ENCODE data around the gene HS3ST3B1.

Gene HS3ST3B1

DNA sequence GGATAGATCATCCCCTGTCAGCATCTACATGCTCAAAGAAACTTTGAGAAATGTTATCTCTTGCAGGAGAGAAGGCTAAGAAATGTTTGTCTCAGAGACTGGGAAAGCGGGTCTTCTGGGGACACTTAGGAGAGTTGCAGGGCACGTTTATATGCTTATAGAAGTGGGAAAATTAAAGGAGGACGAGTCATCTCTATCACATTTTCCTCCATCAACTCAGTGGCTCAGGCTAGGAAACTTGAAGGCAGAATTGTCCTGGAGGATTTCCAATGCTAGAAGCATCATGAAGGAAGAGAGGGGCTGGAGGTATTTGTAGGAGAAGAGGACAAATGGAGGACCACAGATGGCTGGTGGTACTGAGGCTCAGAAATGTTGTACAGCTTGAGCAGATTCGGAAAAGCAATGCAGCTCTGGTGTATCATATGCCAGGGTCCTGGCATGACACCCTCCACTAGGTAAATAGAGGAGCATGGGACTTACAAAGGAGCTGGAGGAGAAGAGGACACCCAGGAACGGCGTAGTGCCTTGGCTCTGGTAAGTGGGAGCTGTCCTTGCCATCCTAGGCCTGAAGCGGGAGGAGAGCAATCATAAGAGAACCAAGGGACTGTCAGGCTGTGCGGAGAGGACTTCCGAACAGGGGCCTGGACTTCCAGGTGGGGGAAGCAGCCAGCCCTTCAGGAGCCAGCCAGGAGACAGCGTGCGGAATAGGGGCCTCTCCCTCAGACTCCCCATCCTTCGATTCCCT lies 4.5 kb upstream of the HS3ST3B1 start:
- peaks cover 0 to 4% of the 10 kb centered on the region in 2 donors for H3K9me3 ChIP-seq (ENCODE audit: control insufficient read depth in 1 of 2, low read length in 2 of 2)
- H3K4me1 ChIP-seq (ENCODE audit: control insufficient read depth in 1 of 2, insufficient read depth in 2 of 2, low read length in 2 of 2): peaks cover 6 to 35% of the 10 kb centered on the region in 2 donors
- no peak overlapping the region for H3K4me3 ChIP-seq (ENCODE audit: low read depth in 1 of 2, low read length in 2 of 2)
- H3K27me3 ChIP-seq (ENCODE audit: low read depth, low read length): peaks cover 53% of the 10 kb centered on the region
- no peak overlapping the region for H3K27ac ChIP-seq (ENCODE audit: low read length)
- no peaks in the 10 kb centered on the region for H3K36me3 ChIP-seq (ENCODE audit: control insufficient read depth in 1 of 2, insufficient read depth in 2 of 2, low read length in 2 of 2)

DNA sequence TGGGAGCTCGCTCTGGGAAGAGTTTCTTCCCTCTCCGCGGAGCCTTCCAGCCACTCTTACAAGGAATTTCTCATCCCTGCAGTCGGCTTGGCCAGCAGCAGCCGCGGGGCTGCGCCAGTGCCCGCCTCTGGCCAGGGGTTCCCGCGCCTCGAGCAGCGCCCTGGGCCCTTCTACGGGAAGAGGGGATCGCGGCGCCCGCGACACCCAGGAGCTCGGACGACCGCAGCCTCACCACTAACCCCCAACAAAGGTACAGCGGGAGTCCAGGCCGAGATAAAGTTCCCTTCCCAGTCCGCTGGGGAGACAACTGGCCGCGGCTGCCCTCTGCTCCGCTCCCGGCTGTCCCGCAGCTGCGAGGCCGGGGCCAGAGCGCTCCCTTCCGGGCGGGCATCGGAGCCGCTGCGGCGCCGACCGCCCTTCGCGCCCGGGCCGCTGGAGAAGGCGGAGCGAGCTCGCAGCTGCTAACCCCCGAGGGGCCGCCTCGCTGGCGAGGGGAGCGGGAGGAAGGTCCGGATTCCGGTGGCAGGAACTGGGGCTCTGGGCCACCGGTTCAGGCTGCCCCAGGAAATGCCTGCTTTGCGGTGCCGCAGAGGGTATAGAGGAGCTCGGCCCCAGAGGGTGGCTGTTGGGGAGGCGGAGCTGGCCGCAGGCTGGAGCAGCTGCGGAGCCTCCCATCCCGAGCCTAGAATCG lies 3.6 kb upstream of the HS3ST3B1 start:
- H3K27ac ChIP-seq (ENCODE audit: low read length): no peak overlapping the region
- peaks cover 58% of the 10 kb centered on the region for H3K27me3 ChIP-seq (ENCODE audit: low read depth, low read length)
- peaks cover 6 to 44% of the 10 kb centered on the region in 2 donors for H3K4me1 ChIP-seq (ENCODE audit: control insufficient read depth in 1 of 2, insufficient read depth in 2 of 2, low read length in 2 of 2)

DNA sequence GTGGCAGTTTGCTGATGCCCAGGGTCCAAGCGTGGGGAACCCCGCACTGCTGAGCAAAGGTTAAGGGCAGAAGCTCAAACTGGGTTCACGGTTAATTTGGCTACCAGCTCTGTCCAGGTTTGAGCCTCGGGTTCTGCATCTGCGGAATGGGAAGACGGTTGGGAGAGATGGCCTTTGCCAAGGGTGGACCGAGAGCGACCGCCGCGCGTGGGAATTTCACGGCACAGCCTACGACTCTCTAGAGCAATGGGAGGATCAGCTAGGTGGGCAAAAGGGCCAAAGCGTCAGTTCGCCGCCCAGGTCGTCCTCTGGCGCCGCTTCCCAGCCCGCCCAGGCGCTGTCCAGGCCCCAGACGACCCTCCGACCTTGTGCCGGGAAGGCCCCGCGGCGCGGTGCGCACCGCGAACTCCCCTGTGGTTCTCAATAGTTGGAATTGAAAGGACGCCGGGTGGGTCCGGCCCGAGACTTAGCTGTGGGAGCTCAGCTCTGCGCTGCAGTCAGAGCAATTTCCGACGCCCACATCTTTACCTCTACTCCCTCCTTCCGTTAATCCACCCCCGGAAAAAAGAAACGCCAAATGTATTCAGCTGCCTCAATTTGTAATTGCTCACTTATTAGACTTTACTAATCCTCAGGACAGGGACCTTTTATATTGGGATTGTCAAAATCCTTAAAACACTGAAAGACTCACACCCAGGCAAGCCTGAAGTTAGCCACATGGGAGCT lies 2.5 kb upstream of the HS3ST3B1 start:
- Histone ChIP-seq H3K4me3 (ENCODE audit: low read depth in 1 of 2, low read length in 2 of 2) (no peak overlapping the region), H3K4me1 (ENCODE audit: control insufficient read depth in 1 of 2, insufficient read depth in 2 of 2, low read length in 2 of 2) (peaks cover 6 to 55% of the 10 kb centered on the region in 2 donors), H3K9me3 (ENCODE audit: control insufficient read depth in 1 of 2, low read length in 2 of 2) (peaks cover 0 to 4% of the 10 kb centered on the region in 2 donors), H3K27ac (ENCODE audit: low read length) (no peak overlapping the region), H3K36me3 (ENCODE audit: control insufficient read depth in 1 of 2, insufficient read depth in 2 of 2, low read length in 2 of 2) (no peaks in the 10 kb centered on the region), H3K27me3 (ENCODE audit: low read depth, low read length) (peaks cover 63% of the 10 kb centered on the region)

More for the DNA sequence above, 3.6 kb upstream of the HS3ST3B1 start:
- peak overlapping the region; percentile 39 to 52 for H3K4me3 ChIP-seq (ENCODE audit: low read depth in 1 of 2, low read length in 2 of 2)
- peaks cover 0 to 4% of the 10 kb centered on the region in 2 donors for H3K9me3 ChIP-seq (ENCODE audit: control insufficient read depth in 1 of 2, low read length in 2 of 2)
- H3K36me3 ChIP-seq (ENCODE audit: control insufficient read depth in 1 of 2, insufficient read depth in 2 of 2, low read length in 2 of 2): no peaks in the 10 kb centered on the region

DNA sequence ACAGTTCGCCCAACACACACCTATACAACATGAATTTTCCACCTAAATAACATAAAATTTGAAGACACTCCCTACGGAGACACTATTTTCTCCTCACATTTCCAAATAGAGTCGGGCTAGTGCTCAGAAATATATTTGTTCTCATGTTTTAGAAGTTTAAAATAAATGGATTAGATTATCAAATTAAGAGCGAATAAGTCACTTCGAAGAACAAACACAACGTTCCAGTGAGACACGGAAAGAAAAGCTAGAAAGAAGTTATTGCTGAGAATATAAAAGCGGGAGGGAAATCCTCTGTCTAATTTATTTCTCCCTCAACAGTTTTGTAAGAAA lies 2.0 kb upstream of the HS3ST3B1 start:
- peak overlapping the region in 1 of 2 donors; percentile 69 for H3K4me3 ChIP-seq (ENCODE audit: low read depth in 1 of 2, low read length in 2 of 2)
- H3K36me3 ChIP-seq (ENCODE audit: control insufficient read depth in 1 of 2, insufficient read depth in 2 of 2, low read length in 2 of 2): no peaks in the 10 kb centered on the region
- H3K27me3 ChIP-seq (ENCODE audit: low read depth, low read length): peaks cover 67% of the 10 kb centered on the region
- H3K9me3 ChIP-seq (ENCODE audit: control insufficient read depth in 1 of 2, low read length in 2 of 2): peaks cover 0 to 3% of the 10 kb centered on the region in 2 donors
- H3K27ac ChIP-seq (ENCODE audit: low read length): no peak overlapping the region
- H3K4me1 ChIP-seq (ENCODE audit: control insufficient read depth in 1 of 2, insufficient read depth in 2 of 2, low read length in 2 of 2): peaks cover 6 to 60% of the 10 kb centered on the region in 2 donors

DNA sequence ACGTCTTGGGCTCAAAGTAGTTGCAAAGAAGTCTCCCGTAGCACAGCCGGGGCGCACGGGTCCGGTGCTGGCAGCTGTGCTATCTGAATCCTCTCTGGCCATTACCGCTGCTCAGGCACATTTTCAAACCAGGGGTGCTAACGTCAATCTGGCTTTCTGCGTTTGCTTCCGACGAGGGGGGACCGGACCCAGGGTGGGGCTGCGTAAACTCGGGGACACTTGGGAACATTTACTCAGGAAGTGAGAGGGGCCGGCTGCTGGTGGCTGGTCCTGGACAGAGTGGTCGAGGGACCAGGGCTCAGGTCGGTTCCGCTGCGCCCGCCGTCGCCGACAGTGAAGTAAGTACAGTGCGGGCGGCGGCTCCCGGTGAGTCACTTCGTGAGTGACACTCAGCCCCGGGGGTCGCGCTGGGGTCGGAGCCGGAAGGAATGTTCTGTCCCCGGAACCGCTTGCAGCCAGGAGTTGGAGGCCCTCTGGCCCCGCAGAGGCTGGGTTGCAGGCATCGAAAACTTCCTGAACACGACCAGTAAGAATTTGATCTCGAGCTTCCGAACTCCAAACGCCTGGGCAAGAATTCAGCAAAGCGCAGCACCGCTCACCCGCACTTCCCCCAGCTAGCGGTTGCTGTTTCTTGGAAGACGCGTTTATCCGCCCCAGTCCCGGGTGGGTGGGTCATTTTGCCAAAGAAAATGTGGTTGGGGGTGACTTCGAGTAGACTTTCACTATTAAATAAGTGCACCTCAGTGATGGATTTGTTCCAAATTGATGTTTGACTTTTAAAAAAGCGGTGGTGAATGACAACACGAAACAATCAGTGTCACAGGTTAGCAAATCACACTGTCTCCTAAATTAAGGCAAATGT lies 1.4 kb upstream of the HS3ST3B1 start:
- Histone ChIP-seq H3K27ac (ENCODE audit: low read length) (no peak overlapping the region), H3K27me3 (ENCODE audit: low read depth, low read length) (peaks cover 69% of the 10 kb centered on the region)

DNA sequence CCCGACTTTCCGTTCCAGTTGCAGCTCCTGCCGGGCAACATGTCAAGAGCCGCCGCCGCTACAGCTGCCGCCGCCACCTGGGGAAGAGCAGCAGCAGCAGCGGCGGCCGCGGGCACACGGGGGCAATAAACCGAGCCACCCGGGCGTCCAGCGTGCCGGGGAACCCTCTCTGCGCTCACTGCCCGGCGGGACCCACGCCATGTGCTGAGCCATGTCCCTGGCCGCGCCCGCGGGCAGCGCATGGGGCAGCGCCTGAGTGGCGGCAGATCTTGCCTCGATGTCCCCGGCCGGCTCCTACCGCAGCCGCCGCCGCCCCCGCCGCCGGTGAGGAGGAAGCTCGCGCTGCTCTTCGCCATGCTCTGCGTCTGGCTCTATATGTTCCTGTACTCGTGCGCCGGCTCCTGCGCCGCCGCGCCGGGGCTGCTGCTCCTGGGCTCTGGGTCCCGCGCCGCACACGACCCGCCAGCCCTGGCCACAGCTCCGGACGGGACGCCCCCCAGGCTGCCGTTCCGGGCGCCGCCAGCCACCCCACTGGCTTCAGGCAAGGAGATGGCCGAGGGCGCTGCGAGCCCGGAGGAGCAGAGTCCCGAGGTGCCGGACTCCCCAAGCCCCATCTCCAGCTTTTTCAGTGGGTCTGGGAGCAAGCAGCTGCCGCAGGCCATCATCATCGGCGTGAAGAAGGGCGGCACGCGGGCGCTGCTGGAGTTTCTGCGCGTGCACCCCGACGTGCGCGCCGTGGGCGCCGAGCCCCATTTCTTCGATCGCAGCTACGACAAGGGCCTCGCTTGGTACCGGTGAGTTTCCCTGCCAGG lies 604 bp downstream of the HS3ST3B1 start:
- H3K4me3 ChIP-seq (ENCODE audit: low read depth in 1 of 2, low read length in 2 of 2): peak overlapping the region; percentile 66 to 69
- peaks cover 6 to 66% of the 10 kb centered on the region in 2 donors for H3K4me1 ChIP-seq (ENCODE audit: control insufficient read depth in 1 of 2, insufficient read depth in 2 of 2, low read length in 2 of 2)
- H3K9me3 ChIP-seq (ENCODE audit: control insufficient read depth in 1 of 2, low read length in 2 of 2): no peaks in the 10 kb centered on the region
- H3K27ac ChIP-seq (ENCODE audit: low read length): no peak overlapping the region
- H3K36me3 ChIP-seq (ENCODE audit: control insufficient read depth in 1 of 2, insufficient read depth in 2 of 2, low read length in 2 of 2): no peaks in the 10 kb centered on the region
- peaks cover 68% of the 10 kb centered on the region for H3K27me3 ChIP-seq (ENCODE audit: low read depth, low read length)

More for the DNA sequence above, 1.4 kb upstream of the HS3ST3B1 start:
- Histone ChIP-seq H3K4me3 (ENCODE audit: low read depth in 1 of 2, low read length in 2 of 2) (peak overlapping the region; percentile 62 to 69), H3K4me1 (ENCODE audit: control insufficient read depth in 1 of 2, insufficient read depth in 2 of 2, low read length in 2 of 2) (peaks cover 6 to 66% of the 10 kb centered on the region in 2 donors), H3K36me3 (ENCODE audit: control insufficient read depth in 1 of 2, insufficient read depth in 2 of 2, low read length in 2 of 2) (no peaks in the 10 kb centered on the region), H3K9me3 (ENCODE audit: control insufficient read depth in 1 of 2, low read length in 2 of 2) (no peaks in the 10 kb centered on the region)

DNA sequence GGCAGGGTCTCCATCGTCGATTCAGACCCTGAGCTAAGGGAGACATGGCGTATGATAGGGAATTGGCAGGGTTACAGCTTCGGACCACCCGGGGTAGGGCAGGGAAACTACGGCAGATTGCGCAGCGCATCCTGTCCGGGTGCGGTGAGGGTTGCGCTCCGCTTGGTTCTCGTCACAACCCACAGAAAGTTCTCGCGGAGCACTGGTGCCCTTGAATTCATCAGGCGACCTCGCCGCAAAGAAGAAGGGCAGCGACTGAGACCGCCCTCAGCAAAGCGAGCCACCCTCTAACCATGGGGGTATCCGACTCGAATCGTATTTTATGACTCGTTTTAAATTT lies 1.2 kb downstream of the HS3ST3B1 start:
- Histone ChIP-seq H3K9me3 (ENCODE audit: control insufficient read depth in 1 of 2, low read length in 2 of 2) (no peaks in the 10 kb centered on the region), H3K36me3 (ENCODE audit: control insufficient read depth in 1 of 2, insufficient read depth in 2 of 2, low read length in 2 of 2) (no peaks in the 10 kb centered on the region), H3K4me3 (ENCODE audit: low read depth in 1 of 2, low read length in 2 of 2) (peak overlapping the region; percentile 66 to 69), H3K27ac (ENCODE audit: low read length) (no peak overlapping the region), H3K4me1 (ENCODE audit: control insufficient read depth in 1 of 2, insufficient read depth in 2 of 2, low read length in 2 of 2) (peaks cover 6 to 62% of the 10 kb centered on the region in 2 donors), H3K27me3 (ENCODE audit: low read depth, low read length) (peaks cover 64% of the 10 kb centered on the region)

DNA sequence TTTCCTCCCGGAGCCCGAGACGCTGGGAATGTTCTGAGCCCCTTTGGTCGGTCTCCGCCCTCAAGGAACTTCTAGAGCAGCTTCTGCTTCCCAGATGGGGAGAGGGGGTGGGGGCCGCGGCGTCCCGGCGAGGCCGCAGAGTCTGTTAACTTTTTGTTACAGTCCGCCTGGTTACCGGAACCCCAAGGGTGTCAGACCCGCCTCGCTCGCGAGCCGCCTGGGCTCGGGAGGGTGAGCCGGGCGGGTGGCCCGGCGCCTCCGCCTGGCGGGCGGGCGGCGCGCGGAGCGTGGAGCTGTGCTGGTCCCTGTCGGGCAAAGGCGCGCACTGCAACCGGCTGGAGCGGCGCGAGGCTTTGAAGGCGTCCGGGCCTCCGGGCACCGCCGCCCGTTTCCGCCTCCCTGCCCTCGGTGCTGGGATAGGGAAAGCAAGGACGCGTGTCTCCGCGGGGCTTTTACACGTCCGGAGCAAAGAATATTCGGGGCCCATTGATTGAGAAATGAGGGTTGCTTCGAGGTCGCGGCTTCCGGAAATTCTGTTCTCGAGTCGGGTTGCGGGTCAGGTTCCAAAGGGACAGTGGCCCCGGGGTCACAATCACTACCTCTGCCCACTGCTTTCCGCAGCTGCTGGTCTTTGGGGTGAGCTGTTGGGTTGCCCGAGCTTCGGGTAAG lies 1.7 kb downstream of the HS3ST3B1 start:
- no peaks in the 10 kb centered on the region for H3K36me3 ChIP-seq (ENCODE audit: control insufficient read depth in 1 of 2, insufficient read depth in 2 of 2, low read length in 2 of 2)
- H3K27ac ChIP-seq (ENCODE audit: low read length): no peak overlapping the region
- no peaks in the 10 kb centered on the region for H3K9me3 ChIP-seq (ENCODE audit: control insufficient read depth in 1 of 2, low read length in 2 of 2)
- peak overlapping the region; percentile 66 to 69 for H3K4me3 ChIP-seq (ENCODE audit: low read depth in 1 of 2, low read length in 2 of 2)
- peaks cover 61% of the 10 kb centered on the region for H3K27me3 ChIP-seq (ENCODE audit: low read depth, low read length)
- peaks cover 6 to 57% of the 10 kb centered on the region in 2 donors for H3K4me1 ChIP-seq (ENCODE audit: control insufficient read depth in 1 of 2, insufficient read depth in 2 of 2, low read length in 2 of 2)

DNA sequence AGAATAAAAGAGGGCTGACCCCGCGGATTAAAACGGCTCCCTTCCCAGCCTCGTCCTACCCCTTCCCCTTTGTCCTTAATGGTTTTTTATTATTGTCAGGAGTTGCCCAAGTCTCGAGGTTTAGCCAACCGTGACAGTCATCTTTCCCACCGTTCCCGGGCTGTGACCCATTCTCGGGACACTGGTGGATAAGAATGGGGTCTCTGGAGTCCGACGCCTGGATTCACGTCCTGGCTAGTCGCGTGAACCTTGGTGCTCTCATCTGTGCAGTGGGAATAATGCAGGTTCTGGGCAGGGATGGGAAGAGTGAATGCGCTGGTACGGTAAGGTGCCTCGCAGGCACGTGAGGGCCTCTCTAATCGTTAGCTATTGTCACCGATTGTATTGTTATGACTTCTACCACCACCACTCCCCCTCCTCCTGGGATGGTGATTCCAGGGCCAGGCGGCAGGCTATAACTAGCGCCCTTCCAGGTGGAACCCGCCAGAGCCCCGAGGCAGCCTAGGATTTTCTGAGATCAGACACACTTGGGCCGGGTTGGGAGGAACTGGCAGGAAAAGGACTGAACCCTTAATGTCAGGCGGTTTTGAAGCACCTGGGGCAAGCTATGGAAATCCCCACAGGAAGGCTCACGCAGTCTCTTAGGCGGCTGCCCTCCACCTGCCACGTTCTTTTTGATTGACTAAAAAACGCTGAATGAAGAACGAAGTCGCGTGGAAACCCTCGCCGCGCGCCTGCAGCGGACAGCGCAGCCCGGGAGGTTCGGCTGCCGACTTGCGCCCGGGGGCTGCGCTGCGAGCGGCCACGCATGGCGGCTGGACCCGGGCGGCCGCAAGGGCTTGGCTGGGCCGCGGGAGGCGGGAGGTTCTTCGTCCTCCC lies 2.7 kb downstream of the HS3ST3B1 start:
- Histone ChIP-seq H3K4me1 (ENCODE audit: control insufficient read depth in 1 of 2, insufficient read depth in 2 of 2, low read length in 2 of 2) (peaks cover 6 to 54% of the 10 kb centered on the region in 2 donors), H3K27ac (ENCODE audit: low read length) (no peak overlapping the region), H3K9me3 (ENCODE audit: control insufficient read depth in 1 of 2, low read length in 2 of 2) (no peaks in the 10 kb centered on the region), H3K36me3 (ENCODE audit: control insufficient read depth in 1 of 2, insufficient read depth in 2 of 2, low read length in 2 of 2) (no peaks in the 10 kb centered on the region), H3K27me3 (ENCODE audit: low read depth, low read length) (peaks cover 56% of the 10 kb centered on the region), H3K4me3 (ENCODE audit: low read depth in 1 of 2, low read length in 2 of 2) (peak overlapping the region; percentile 66 to 69)
